OCI-LY3 (cell line): ENCODE measurements around the gene ZSCAN20.

ENCODE experiments used
- CTCF ChIP-seq: fragments of 200-600, 300-600 bp; sonication (generic); IDR thresholded peaks from 2 replicates; pipeline ENCODE4 v1.5.1; 2014; ENCODE audit warnings: antibody characterized with exemption, low read length, low read depth
- EZH2phosphoT487 ChIP-seq: fragments of 200-600 bp; shearing (Covaris generic); IDR thresholded peaks from 2 replicates; pipeline ENCODE4 v1.6.1; 2018; ENCODE audit warnings: antibody characterized with exemption, mixed run types, low read depth

- no peak for TF ChIP-seq CTCF
- no peak for TF ChIP-seq EZH2phosphoT487
Measured at GRCh38 chr1:33471416-33471815, 1.0 kb upstream of the ZSCAN20 start.
